ENCODE data around the gene ATP8B1.

- TF ChIP-seq CTCF (IDR thresholded peaks at IDR 0.05) (no peak), POLR2A (IDR thresholded peaks at IDR 0.05) (no peak)
Measured at GRCh38 chr18:57619876-57620275, 183.2 kb downstream of the ATP8B1 start.

Data from body of pancreas (tissue), 4 donors.